OCI-LY7 (cell line): Measurements from ENCODE around the gene UPF2. TPM values are rescaled to one million over a fixed set of nuclear protein-coding genes. Genes with fewer than 3 reads are reported as not detected.

Experiments
- BruUV-seq: library from RNA; stranded (reverse); fragments of 400-500 nt; replicated peaks from 2 replicates; lab custom pipeline; 2021; lab: Mats Ljungman, UMichigan
- CTCF ChIA-PET: fragments of 300-600 bp; sonication (Branson Sonifier 250); formaldehyde crosslinking; loops from one replicate; lab custom pipeline; 2022; ENCODE audit warnings: antibody characterized with exemption; ENCODE audit not compliant: unreplicated experiment; lab: Charles Lee
- POLR2A ChIA-PET: fragments of 300-600 bp; sonication (Branson Sonifier 250); formaldehyde crosslinking; loops from one replicate; lab custom pipeline; 2022; ENCODE audit warnings: antibody characterized with exemption; lab: Charles Lee
- DNase-seq: peaks from one replicate; pipeline ENCODE4 v3.0.0-alpha.2; 2015; ENCODE audit warnings: low spot score
- H2AFZ ChIP-seq: fragments of 200-600 bp; sonication (generic), shearing (Covaris generic); 2 replicates; pipeline ENCODE4 v1.6.1; 2014; ENCODE audit warnings: mild to moderate bottlenecking, antibody characterized with exemption, low read length, moderate library complexity
- H3K27ac ChIP-seq: fragments of 200-600 bp; sonication (generic); 2 replicates; pipeline ENCODE4 v1.5.1; 2014; ENCODE audit warnings: mixed run types, low read depth, mild to moderate bottlenecking, moderate library complexity, low read length, inconsistent platforms; ENCODE audit not compliant: poor library complexity, severe bottlenecking
- H3K36me3 ChIP-seq: fragments of 200-600 bp; sonication (generic); 2 replicates; pipeline ENCODE4 v1.6.1; 2014; ENCODE audit warnings: mild to moderate bottlenecking, antibody characterized with exemption, low read length, moderate library complexity, mixed read lengths; ENCODE audit not compliant: insufficient read depth
- H3K4me1 ChIP-seq: fragments of 200-600 bp; sonication (generic); 2 replicates; pipeline ENCODE4 v1.5.1; 2014; ENCODE audit warnings: mild to moderate bottlenecking, low read length; ENCODE audit not compliant: insufficient read depth, poor library complexity, severe bottlenecking
- H3K4me2 ChIP-seq: fragments of 200-600 bp; sonication (generic); 2 replicates; pipeline ENCODE4 v1.6.1; 2014; ENCODE audit warnings: mild to moderate bottlenecking, low read length
- H3K4me3 ChIP-seq: fragments of 200-600 bp; sonication (generic); 2 replicates; pipeline ENCODE4 v1.5.1; 2014; ENCODE audit warnings: mild to moderate bottlenecking, low read depth, low read length; ENCODE audit not compliant: poor library complexity, severe bottlenecking
- H3K79me2 ChIP-seq: fragments of 200-600 bp; sonication (generic); 2 replicates; pipeline ENCODE4 v1.6.1; 2016; ENCODE audit warnings: low read depth, mild to moderate bottlenecking, low read length, moderate library complexity, mixed read lengths; ENCODE audit not compliant: insufficient read depth
- H3K9me2 ChIP-seq: fragments of 200-600 bp; sonication (generic); 2 replicates; pipeline ENCODE4 v1.6.1; 2016; ENCODE audit warnings: mild to moderate bottlenecking, low read length, mixed read lengths; ENCODE audit not compliant: insufficient read depth
- H3K9me3 ChIP-seq: fragments of 200-600 bp; sonication (generic); 2 replicates; pipeline ENCODE4 v1.6.1; 2014; ENCODE audit warnings: mild to moderate bottlenecking, mixed run types, low read length, mixed read lengths
- H4K20me1 ChIP-seq: fragments of 200-600 bp; sonication (generic); 2 replicates; pipeline ENCODE4 v1.6.1; 2014; ENCODE audit warnings: mild to moderate bottlenecking, antibody characterized with exemption, low read length, moderate library complexity, mixed read lengths; ENCODE audit not compliant: insufficient read depth
- CTCF ChIP-seq: fragments of 200-600 bp; sonication (generic); conservative IDR thresholded peaks from 2 replicates; pipeline ENCODE4 v1.5.1; 2014; ENCODE audit warnings: mild to moderate bottlenecking, antibody characterized with exemption, low read length, moderate library complexity, mixed read lengths
- EZH2phosphoT487 ChIP-seq: fragments of 200-600 bp; sonication (generic); IDR thresholded peaks from 2 replicates; pipeline ENCODE4 v1.6.1; 2018; ENCODE audit warnings: low read depth, borderline replicate concordance, mild to moderate bottlenecking, mixed run types, antibody characterized with exemption, low read length, moderate library complexity, mixed read lengths
- intact Hi-C: fragments of 100-400 bp; cut with micrococcal nuclease; formaldehyde crosslinking; loops from one replicate; pipeline ENCODE4 v1.10.0; 2022; ENCODE audit not compliant: unreplicated experiment
- total RNA-seq, 2 experiments: library from RNA; depleted of rRNA in 1 of 2; stranded (reverse); fragments of >200 nt in 1 of 2; shearing (Covaris generic) in 1 of 2; gene quantifications; 2 replicates each; pipeline ENCODE4 v1.2.3, GENCODE V29; 2014 to 2022

UPF2 gene
- total RNA-seq, 2 experiments from 2014 or later = 24.8 to 46.8 TPM

GRCh38 chr10:12020574-12020973, 22.0 kb downstream of the UPF2 start:
- ChIA-PET POLR2A (no interaction called here), CTCF (no interaction called here)
- no peak overlapping the region for H2AFZ ChIP-seq
- H3K4me2 ChIP-seq = no peak overlapping the region
- peaks cover 18% of the 10 kb centered on the region for H3K4me1 ChIP-seq
- TF ChIP-seq CTCF (no peak), EZH2phosphoT487 (no peak)
- BruUV-seq = no TSS peak
- intact Hi-C loops = no loop called here
- H3K9me2 ChIP-seq = no peaks in the 10 kb centered on the region
- peaks cover 79% of the 10 kb centered on the region for H3K79me2 ChIP-seq
- no peak overlapping the region for H3K4me3 ChIP-seq
- H4K20me1 ChIP-seq = peaks cover 9% of the 10 kb centered on the region; the same call in 1 of the 2 replicates
- peaks cover 47% of the 10 kb centered on the region for H3K36me3 ChIP-seq
- H3K27ac ChIP-seq = no peak overlapping the region
- no peak for DNase-seq
- no peaks in the 10 kb centered on the region for H3K9me3 ChIP-seq

GRCh38 chr10:12019283-12019971, 23.2 kb downstream of the UPF2 start:
- H2AFZ ChIP-seq = no peak overlapping the region
- intact Hi-C loops = no loop called here
- H3K9me3 ChIP-seq = no peaks in the 10 kb centered on the region
- BruUV-seq = no TSS peak
- no peak overlapping the region for H3K4me3 ChIP-seq
- ChIA-PET CTCF (no interaction called here), POLR2A (interaction anchor here (0.5 to 0.7 kb wide), 2 partner anchors 131 to 148 kb away, joined by 3 read pairs; no protein-coding TSS in a partner anchor)
- H3K9me2 ChIP-seq = no peaks in the 10 kb centered on the region
- H3K27ac ChIP-seq = no peak overlapping the region
- DNase-seq = no peak
- peaks cover 9% of the 10 kb centered on the region; the same call in 1 of the 2 replicates for H4K20me1 ChIP-seq
- no peak for TF ChIP-seq CTCF
- no peak for TF ChIP-seq EZH2phosphoT487
- peaks cover 18% of the 10 kb centered on the region for H3K4me1 ChIP-seq
- no peak overlapping the region for H3K4me2 ChIP-seq
- peaks cover 39% of the 10 kb centered on the region for H3K36me3 ChIP-seq
- peaks cover 79% of the 10 kb centered on the region for H3K79me2 ChIP-seq
